Subcutaneous adipose tissue (tissue), 4 donors: ENCODE data around the gene SYCP1. TPM values are rescaled to one million over a fixed set of nuclear protein-coding genes. Genes with fewer than 3 reads are reported as not detected.

Source experiments
- CTCF ChIP-seq: fragments of 450-650 bp; IDR thresholded peaks from one replicate; pipeline ENCODE4 v1.5.1; 2016; ENCODE audit warnings: low read depth, mild to moderate bottlenecking, control low read depth, antibody characterized with exemption, moderate library complexity
- total RNA-seq, 4 donors: library from RNA; depleted of rRNA; stranded (reverse); fragments of >200 nt; gene quantifications; one replicate each; pipeline ENCODE4 v1.1.0, GENCODE V29; 2016

The SYCP1 gene
- total RNA-seq, 4 donors from 2014 or later: 0.33 to 0.44 TPM; not detected in 2

GRCh38 chr1:114832057-114832456 lies 22.6 kb upstream of the SYCP1 start:
- no peak for TF ChIP-seq CTCF

- no peak for TF ChIP-seq CTCF
Observed at GRCh38 chr1:114833421-114833820, 21.2 kb upstream of the SYCP1 start.

- no peak for TF ChIP-seq CTCF
Observed at GRCh38 chr1:114844270-114844669, 10.4 kb upstream of the SYCP1 start.

DNA sequence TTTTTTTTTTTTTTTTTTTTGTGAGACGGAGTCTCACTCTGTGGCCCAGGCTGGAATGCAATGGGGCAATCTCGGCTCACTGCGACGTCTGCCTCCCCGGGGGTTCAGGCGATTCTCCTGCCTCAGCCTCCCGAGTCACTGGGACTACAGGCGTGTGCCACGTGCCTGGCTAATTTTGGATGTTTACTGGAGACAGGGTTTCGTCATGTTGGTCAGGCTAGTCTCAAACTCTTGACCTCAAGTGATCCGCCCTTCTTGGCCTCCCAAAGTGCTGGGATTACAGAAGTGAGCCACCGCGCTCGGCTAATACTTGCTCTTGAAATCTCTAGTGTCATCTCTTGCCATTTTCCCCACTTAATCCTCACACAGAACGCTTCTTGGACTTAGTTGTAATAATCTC lies 1.1 kb upstream of the SYCP1 start:
- TF ChIP-seq CTCF: no peak

DNA sequence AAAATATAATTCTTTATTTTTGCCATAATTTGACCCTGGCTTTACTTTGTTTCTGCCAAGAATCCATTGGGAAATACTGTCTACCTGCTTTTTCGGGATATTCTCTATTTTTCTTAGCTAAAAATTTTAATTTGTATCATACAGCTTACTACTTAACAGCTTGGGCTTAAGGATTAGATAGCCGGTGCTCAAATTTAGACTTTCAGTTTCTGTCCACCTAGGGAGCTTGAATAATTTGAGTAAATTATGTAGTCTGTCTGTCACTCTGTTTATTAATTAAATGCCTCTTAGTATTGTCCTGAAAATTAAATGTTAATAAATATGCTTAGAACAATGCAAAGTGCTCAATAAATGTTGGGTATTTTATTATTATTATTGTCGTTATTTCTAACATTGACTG lies 6.7 kb downstream of the SYCP1 start:
- TF ChIP-seq CTCF: no peak

DNA sequence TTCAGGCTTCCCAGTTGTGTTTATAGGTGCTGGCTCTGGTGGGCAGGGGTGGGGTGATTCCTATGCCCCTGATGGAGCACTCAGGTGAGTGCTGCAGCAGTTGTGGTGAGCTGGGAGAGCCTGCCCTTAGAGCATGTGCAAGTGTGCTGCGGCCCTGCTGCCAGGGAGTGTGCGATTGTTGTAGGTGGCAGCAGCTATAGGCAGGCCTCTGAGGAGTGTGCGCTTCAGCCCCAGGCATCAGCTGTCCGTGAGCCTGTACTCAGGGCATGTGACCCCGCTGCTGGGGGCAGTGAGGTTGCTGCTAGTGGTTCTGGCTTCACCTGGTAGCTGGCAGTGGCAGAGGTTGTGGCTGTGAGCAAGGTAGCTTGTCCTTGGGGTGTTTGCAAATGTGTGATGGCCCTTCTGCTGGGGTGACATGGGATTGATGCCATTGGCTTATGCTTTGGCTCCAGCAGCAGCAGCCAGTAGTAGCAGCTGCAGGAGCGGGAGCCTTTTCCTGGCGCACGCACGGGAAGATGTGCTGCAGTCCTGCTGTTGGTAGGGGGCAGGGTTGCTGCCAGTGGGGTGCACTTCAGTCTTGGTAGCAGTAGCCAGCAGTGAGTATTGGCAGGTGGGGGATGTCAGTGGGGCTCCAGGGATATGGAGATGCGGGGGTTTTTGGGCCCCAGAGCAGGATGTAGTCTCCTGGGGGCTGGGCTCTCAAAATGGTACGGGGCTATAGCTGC lies 37.7 kb downstream of the SYCP1 start:
- TF ChIP-seq CTCF: no peak

DNA sequence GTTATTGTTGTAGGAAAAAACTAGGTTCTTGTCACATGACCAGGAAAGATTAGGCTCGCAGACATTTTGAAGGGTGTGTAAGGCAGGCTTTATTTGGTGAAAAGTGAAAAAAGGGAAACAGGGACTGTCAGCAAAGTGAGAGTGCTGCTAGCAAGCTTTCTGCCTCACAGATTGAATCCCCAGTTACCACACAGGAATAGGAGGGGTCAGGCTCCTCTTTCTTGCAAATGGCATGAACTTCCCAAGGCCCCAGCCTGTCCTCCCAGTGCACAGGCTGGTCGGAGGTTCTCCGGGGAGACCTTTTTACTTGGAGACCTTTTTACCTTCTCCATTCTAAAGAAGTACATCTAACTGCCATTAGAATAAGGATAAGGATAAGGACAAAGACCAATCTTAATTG lies 42.1 kb downstream of the SYCP1 start:
- no peak for TF ChIP-seq CTCF
